GM21786 (cell line): Measurements from ENCODE around the gene PLEKHB2.
"Not testable (repeated sequence)": the region's sequence is repeated elsewhere in the genome, so short reads cannot be mapped to it uniquely, and the experiment has no call there.

ENCODE experiments used
- ATAC-seq: cut with Tn5 transposase; IDR thresholded peaks from one replicate; pipeline ENCODE4 v1.9.1; 2021; ENCODE audit not compliant: unreplicated experiment

PLEKHB2 gene

DNA sequence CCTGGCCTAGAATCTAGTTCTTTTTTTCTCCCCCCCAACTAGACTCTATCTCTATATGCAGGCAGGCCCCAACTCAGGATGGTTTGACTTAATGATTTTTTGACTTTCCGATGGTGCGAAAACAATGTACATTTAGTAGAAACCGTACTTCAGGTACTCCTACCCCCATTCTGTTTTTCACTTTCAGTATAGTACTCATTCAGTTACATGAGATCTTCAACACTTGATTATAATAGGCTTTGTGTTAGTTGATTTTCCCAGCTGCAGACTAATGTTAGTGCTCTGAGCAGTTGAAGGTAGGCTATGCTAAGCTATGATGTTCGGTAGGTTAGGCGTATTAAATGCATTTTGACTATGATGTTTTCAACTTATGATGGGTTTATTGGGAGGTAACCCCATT lies 37.7 kb downstream of the PLEKHB2 start:
- ATAC-seq = no peak

DNA sequence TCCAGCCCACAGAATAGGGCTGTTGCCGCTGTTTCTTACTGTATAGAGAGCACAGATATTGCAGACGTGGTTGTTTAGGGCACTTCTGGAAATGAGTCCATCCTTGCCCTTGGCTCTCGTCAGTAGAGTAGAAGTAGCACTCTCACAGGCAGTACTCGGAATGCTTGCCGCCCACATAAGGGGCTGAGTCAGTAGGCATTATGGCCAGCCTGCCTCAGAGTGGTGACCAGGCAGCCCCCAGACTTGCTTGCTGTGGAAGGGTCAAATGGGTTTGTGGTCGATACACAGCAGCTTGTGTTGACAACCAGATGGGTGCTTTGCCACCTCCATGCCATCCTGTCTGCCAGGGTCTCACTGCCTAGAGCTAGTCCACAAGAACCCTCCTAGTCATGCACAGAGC lies 38.7 kb downstream of the PLEKHB2 start:
- no peak for ATAC-seq

DNA sequence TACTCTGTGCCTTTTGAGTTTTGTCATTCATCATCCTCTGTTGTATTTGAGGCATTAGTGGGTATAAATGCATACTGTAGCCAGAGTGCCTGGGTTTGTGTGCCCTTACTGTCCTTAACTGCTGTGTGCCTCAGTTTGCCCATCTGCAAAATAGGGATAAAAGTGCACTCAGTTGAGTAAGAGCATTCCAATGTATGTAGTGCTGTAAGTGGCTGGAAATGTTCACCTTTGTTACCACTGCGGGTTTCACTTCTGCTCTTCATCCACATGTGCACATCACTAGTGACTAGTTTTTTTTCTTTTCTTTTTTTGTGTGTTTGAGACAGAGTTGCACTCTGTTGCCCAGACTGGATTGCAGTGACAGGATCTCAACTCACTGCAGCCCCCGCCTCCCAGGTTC lies 39.9 kb downstream of the PLEKHB2 start:
- ATAC-seq = peak; percentile 68

DNA sequence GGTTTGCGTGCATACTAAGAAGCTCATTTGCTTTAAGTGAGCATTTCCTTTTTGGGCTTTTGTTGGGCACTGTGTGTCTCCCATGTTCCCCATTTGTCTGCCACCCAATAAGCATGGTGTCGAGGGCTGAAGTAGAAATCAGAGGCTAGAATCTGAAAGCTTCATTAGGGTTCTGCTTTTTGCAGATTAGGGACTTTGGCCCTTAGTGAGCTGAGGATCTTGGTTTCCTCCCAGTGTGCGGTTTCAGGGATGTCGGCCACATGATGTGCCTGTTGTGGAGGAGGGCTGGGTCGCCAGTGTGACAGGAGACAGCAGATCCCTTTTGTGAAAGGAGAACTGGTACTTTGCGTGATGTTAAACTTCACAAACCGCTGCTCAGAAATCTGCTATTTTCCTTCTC lies 41.1 kb downstream of the PLEKHB2 start:
- ATAC-seq = no peak

DNA sequence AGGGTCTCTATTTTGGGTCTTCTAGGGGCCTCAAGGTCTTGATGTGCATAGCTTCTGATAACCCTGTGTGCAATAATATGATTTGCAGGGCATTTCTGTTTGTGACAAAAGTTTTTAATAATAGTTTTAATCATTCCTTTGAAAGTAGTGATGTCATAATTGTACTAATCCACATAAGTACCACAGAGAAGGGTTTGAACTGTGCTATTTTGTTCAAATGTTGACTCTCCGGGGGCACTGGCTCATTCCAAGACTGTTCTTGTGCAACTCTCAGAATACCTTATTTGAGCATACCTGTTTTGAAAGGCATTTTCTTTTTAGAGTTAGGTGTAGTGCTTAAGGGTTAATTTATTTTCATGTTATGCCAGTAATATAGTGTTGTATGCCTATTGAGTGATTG lies 41.6 kb downstream of the PLEKHB2 start:
- ATAC-seq = no peak

DNA sequence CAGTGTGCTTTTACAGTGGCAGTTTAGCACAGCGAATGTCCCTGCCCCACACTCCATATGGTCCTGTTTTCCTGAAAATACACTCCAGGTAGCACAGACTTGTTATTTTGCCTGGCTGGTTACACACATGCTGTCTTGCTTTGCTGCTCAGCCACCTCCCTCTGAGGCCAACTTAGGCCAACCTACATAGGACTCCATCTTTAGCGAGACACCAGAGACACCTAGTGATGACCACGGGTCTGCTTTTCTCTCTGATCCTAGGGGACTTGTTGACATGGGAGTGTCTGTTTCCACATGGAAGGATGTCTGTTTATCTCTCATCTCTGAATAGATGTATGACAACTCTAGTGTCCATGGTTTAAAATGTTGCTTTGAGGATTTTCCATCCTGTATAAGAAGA lies 43.3 kb downstream of the PLEKHB2 start:
- ATAC-seq = no peak

DNA sequence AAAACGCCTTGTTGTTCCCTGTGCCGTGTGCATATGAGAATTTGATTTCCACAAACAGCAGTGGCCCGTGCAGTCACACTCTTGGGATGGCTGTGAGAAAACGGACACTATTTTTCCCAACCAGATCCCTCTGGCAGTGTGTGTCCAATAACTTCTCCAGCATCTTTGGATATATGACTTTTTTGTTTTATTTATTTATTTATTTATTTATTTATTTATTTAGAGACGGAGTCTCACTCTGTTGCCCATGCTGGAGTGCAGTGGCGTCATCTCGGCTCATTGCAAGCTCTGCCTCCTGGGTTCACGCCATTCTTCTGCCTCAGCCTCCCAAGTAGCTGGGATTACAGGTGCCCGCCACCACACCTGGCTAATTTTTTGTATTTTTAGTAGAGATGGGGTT lies 45.0 kb downstream of the PLEKHB2 start:
- ATAC-seq = not testable (repeated sequence)

DNA sequence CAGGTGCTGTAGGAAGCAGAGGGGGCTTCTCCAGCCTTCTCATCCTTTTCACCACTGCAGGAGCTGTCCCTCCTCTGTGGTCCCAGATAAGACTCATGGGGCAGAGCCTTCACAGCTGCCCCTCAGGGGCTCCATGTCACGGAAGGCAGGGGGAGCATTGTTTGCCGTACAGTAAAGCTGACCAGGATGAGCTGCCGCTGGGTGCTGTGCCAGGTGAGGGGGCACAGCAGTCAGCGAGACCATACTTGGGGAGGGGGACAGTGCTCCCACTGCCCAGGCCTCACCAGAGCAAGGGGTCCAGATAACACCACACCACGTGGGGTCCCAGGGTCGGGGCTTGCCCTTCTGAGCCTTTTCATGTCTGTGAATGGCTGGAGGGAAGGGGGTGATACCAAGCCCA lies 46.3 kb downstream of the PLEKHB2 start:
- ATAC-seq = no peak

DNA sequence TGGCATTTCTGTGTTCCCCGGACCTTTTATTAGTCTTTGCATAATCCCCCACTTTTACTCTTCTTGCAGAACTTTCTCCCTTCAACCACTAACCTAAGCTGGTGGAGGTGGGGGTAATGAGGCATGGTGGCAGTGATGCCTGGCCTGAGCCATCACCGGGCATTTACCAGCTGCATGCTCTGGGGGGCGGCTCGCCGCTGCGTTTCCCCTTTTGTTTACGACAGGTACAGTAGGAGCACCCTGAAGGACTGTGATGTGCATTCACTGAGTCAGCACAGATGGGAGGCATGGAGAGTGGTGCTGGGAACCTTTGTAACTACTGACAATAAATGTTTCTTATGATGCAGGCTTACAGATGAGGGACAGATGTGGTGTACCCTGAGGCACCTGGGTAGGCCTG lies 46.9 kb downstream of the PLEKHB2 start:
- ATAC-seq = no peak

DNA sequence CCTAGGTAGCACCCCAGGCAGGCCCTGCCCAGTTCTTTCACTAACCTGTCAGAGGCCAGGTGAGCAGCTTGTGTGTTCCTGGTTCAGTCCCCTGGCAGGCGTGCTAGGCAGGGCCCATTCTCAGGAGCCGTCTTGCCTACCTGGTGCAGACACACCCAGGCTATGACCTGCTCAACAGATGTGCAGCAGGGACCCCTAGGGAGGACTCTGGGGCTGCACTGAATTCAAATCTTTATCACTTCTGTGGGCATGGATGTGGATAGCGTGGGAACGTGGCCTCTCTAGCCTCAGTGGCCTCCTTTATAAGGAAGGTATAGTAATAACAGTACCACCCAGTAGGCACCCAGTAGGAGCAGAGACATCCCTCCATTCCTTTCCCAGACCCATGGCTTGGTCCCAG lies 48.4 kb downstream of the PLEKHB2 start:
- ATAC-seq = no peak

DNA sequence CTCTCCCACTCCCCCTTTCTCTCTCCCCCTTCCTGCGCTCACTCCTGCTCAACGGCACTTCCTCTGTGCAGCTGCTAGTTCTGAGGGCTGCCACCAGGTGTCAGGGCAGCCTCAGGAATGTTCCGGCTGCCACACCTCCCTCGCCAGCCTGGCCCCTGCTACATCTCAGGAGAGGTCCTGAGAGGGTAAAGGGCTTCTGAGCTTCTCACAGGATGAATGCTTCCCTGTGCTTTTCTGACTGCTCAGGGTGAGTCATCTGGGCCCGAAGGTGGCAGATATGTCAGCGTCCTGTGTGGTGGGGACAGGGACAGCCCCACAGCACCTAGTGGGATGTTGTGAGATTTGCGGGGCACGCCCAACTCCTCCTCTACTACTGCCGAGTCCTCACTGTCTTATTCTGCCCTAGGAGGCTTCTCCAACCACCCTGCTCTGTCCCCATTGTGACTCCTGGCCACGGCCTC lies 49.0 kb downstream of the PLEKHB2 start:
- peak; percentile 86 for ATAC-seq

DNA sequence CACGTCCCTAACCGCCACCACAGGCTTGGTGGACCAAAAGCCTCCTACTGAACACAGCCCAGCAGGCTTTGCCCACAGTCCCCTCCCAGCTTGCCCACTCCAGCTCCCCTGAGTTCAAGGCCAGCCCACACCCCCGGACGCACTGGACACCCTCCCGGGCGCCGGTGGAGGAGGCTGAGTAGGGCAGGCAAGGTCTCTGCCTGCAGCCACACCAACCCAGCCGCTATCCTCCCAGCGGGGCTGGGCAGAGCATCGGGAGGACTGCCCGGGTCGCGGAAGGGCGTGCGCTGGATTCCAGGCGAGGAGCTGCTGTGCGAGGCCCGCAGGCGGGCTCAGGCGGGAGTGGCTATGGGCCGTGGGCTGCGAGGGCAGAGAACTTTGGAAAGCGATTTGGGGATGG lies 49.5 kb downstream of the PLEKHB2 start:
- no peak for ATAC-seq

DNA sequence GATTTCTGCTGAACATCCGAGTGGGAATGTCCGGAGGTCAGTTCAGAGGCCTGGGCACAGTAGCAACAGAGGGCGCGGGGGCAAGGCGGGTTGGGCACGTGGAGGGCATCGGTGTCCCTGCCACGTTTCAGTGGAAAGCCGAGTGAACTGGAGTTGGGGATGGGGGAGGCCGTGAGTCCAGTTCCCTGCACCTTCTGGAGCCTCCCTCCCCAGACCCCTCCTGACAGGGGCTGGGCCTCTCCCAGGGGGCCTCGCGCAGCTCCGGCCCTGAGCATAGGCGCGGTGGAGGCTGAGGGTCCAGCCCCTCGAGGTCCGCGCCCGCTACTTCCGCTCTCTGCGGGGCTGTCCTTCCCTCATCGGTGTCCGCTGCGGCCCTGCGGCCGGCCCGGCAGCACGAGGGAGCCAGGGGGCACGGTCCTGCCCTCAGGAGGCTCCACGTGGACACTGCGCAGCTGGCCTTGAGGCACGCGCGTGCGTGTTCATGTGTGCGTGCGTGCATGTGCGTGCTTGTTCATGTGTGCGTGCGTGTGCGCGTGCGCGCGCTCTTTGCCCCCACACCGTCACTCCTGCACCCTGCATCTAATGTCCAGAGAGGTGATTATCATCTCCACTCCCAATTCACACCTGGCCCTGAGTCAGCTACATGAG lies 50.2 kb downstream of the PLEKHB2 start:
- ATAC-seq = no peak

DNA sequence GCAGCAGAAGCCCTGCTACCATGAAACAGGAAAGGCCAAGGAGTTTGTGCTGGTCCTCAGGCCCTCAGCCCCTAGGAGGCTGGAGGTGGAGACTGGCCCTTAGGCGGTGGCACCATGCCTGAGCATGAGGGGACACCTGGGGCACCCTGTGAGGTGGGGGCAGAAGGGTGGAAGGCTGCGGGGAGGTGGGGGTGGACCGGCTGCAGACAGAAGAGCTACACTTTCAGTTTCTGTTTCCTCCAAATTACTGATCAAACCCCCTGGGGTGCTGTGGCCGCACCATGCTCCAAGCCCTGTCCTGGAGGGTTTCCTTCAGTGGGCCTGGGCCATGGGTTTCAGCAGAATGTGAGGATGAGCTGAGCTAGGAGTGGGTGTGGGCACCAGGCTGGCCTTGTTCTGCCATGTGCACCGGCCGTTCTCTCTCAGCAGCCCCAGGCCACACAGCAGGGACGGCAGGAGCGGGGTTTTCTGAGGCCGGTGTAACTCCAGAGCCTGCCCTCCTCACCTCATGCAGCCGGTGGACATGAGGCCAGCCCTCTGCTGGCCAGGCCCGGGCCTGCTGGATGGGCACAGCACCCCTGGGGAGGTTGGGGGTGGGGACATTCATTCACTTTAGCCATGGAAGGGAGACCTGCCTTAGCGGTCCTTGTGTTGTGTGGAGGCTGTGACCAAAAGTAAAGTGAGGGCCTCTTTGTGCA lies 51.5 kb downstream of the PLEKHB2 start:
- peak; percentile 27 for ATAC-seq

DNA sequence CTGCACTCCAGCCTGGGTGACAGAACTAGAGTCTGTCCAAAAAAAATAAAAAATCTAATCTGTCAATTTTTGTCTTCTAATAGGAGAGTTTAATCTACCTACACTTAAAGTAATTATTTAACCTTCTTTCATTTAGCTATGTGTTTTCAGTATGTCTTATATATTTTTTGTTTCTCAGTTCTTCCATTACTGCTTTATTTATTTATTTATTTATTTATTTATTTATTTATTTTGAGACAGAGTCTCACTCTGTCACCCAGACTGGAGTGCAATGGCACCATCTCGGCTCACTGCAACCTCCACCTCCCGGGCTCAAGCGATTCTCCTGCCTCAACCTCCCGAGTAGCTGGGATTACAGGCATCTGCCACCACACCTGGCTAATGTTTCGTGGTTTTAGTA lies 60.4 kb downstream of the PLEKHB2 start:
- ATAC-seq = not testable (repeated sequence)

DNA sequence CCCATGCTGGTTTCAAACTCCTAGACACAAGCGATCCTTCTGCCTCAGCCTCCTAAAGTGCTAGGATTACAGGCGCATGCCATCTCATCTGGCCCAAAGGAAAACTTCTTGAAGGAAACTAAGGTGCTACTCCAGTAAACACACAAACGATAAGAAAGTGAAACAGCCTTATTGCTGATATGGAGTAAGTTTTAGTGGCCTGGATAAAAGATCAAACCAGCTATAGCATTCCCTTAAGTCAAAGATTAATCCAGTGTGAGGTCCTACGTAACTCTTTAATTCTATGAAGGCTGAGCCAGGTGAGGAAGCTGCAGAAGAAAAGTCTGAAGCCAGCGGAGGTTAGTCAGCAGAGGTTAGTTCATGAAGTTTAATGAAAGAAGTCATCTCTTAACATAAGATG lies 63.4 kb downstream of the PLEKHB2 start:
- no peak for ATAC-seq

DNA sequence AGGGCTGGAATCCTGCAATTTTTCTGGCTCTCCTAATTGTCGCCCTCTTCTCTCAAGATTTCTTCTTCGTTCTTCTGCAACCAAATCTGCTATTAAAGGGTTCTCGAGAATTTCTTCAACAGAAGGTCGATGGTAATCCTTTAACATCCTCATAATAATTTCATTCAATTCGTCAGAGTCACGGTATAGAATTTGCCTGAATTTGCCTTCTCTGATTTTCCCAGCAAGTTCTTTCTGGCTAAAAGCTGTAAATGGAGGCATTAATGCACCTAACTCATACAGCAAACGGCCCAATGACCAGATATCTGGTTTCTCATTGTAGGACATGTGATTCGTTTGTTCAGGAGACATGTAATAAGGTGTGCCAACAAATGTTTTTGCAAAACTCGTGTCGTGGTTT lies 72.9 kb downstream of the PLEKHB2 start:
- ATAC-seq = not testable (repeated sequence)

DNA sequence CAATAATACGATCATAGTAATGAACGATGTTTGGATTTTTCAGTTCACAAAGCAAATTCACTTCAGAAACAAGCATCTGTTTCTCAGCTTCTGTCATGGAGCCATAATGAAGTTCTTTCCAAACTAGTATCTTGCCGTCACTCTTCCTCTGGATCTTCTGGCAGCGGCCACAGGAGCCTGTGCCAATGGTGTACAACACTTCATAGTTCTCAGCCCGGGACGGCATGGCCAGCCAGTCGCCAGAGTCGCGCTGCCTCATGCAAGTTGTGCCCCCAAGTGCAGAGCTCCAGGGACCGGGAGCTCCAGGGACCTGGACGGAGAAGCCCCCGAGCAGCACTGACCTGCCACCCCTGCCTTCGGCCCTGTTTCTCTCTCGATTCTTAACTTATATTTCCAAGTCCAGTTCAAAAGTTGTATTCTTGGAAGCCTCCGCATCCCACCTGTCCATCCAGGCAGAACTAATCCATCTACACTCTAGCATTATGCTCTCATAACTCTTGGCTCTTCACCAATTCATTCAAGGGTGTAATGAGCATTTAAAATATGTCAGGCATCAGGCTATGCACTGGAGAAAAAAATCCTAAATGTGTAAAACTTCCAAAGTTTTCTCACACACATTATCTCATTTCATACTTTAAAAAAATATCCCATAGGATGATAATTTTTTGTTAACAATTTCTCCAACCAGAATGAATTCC lies 73.7 kb downstream of the PLEKHB2 start:
- ATAC-seq = not testable (repeated sequence)

DNA sequence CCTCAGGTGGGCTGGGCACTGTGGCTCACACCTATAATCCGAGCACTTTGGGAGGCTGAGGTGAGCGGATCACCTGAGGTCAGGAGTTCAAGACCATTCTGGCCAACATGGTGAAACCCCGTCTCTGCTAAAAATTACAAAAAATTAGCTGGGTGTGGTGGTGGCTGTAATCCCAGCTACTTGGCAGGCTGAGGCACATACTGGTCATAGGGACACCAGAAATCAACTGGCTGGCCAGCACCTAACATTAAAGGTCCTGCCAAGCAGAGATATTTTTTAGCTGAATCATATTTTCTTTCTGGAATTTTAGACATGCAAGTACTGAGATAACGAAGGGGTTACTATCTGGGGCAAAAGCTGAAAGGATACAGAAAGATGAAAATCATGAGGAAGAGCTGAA lies 76.3 kb downstream of the PLEKHB2 start:
- not testable (repeated sequence) for ATAC-seq

DNA sequence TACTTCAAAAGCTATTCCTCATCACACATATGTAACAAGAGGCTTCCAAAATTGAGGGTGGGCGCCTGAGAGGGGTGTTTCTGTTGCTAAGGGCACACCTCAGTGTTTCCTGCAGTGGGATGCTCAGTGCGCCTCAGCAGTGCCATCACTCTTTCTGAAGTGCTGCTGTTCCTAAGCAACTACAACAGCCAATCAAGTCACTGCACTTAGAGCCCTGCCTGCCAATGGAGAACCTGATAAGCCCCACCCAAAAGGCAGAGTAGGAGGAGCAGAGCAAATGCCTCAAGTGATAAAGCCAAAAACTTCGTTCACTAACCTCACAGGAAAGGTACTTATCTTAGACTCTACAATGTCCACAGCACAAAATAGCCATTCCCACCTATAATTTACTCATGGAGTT lies 88.3 kb downstream of the PLEKHB2 start:
- not testable (repeated sequence) for ATAC-seq

DNA sequence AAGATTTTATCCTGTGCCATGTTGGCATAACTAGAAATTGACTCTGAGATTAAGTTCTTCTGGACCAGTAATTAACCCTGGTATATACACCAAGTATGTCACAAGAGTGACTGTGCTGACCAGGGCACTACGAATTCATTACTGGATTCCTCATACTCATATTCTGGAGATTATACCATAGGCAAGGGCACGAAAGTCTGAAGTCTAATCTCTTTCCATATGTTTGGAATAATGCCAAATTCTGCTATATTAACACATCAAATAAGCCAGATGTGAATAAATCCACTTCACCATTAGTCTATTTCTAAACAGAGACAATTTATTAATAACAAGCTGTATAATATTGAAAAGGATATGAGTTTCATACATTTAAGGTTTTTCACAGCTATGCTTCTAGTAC lies 91.0 kb downstream of the PLEKHB2 start:
- ATAC-seq = not testable (repeated sequence)
